HG03060 (cell line): ENCODE data around the gene ATP5F1E.
"Not testable (repeated sequence)": the region's sequence is repeated elsewhere in the genome, so short reads cannot be mapped to it uniquely, and the experiment has no call there.

Experiments used
- ATAC-seq: cut with Tn5 transposase; IDR thresholded peaks from one replicate; pipeline ENCODE4 v1.9.1; 2021; ENCODE audit warnings: low read depth, moderate number of reproducible peaks; ENCODE audit not compliant: unreplicated experiment

The ATP5F1E gene

GRCh38 chr20:58993332-58994248 is 38.5 kb downstream of the ATP5F1E start:
- ATAC-seq: no peak

GRCh38 chr20:58992911-58993310 is 39.2 kb downstream of the ATP5F1E start:
- ATAC-seq: no peak

- ATAC-seq: no peak
These were observed 40.4 kb downstream of the ATP5F1E start for GRCh38 chr20:58991715-58992114.

GRCh38 chr20:58990651-58991445 is 41.3 kb downstream of the ATP5F1E start:
- ATAC-seq: no peak

- no peak for ATAC-seq
These were observed 42.9 kb downstream of the ATP5F1E start for GRCh38 chr20:58989196-58989595.

- no peak for ATAC-seq
These were observed 43.6 kb downstream of the ATP5F1E start for GRCh38 chr20:58988565-58988882.

- ATAC-seq: no peak
These were observed 44.2 kb downstream of the ATP5F1E start for GRCh38 chr20:58987790-58988564.

GRCh38 chr20:58986968-58987517 is 45.1 kb downstream of the ATP5F1E start:
- no peak for ATAC-seq

- ATAC-seq: no peak
These were observed 45.7 kb downstream of the ATP5F1E start for GRCh38 chr20:58986286-58986967.

- no peak for ATAC-seq
These were observed 46.5 kb downstream of the ATP5F1E start for GRCh38 chr20:58985656-58986055.

GRCh38 chr20:58984691-58985090 is 47.4 kb downstream of the ATP5F1E start:
- no peak for ATAC-seq

- ATAC-seq: not testable (repeated sequence)
These were observed 49.0 kb downstream of the ATP5F1E start for GRCh38 chr20:58983115-58983468.

- ATAC-seq: no peak
These were observed 49.6 kb downstream of the ATP5F1E start for GRCh38 chr20:58982406-58983114.

GRCh38 chr20:58981628-58982364 is 50.3 kb downstream of the ATP5F1E start:
- no peak for ATAC-seq

GRCh38 chr20:58980711-58981627 is 51.2 kb downstream of the ATP5F1E start, which contains the start of gene NELFCD:
Gene NELFCD (plus strand): TSS chr20:58981256. CDS start chr20:58981310, 54 bp downstream.
- ATAC-seq: no peak

- no peak for ATAC-seq
These were observed 53.6 kb downstream of the ATP5F1E start for GRCh38 chr20:58978351-58979190.
